H9 (cell line): ENCODE measurements around the gene MED29. TPM values are rescaled to one million over a fixed set of nuclear protein-coding genes. Genes with fewer than 3 reads are reported as not detected.

ENCODE experiments used
- DNase-seq: peaks from one replicate; pipeline ENCODE4 v3.0.0-alpha.2; 2017
- H2AFZ ChIP-seq: one replicate; pipeline ENCODE4 v1.6.1; 2013; ENCODE audit warnings: mild to moderate bottlenecking, low read length, control low read depth, moderate library complexity
- H2AK5ac ChIP-seq: 2 replicates; pipeline ENCODE4 v1.6.1; 2013; ENCODE audit warnings: low read length, control low read depth, mixed read lengths; ENCODE audit not compliant: insufficient read length
- H2BK120ac ChIP-seq: one replicate; pipeline ENCODE4 v1.6.1; 2013; ENCODE audit warnings: low read depth, mild to moderate bottlenecking, low read length, control low read depth, inconsistent platforms; ENCODE audit not compliant: poor library complexity, severe bottlenecking
- H2BK12ac ChIP-seq: 2 replicates; pipeline ENCODE4 v1.6.1; 2013; ENCODE audit warnings: low read length, control low read depth, mixed read lengths, low read depth; ENCODE audit not compliant: insufficient read length
- H2BK15ac ChIP-seq: 2 replicates; pipeline ENCODE4 v1.6.1; 2013; ENCODE audit warnings: low read depth, low read length, control low read depth
- H2BK20ac ChIP-seq: one replicate; pipeline ENCODE4 v1.6.1; 2013; ENCODE audit warnings: low read depth, mild to moderate bottlenecking, low read length, control low read depth, inconsistent platforms; ENCODE audit not compliant: poor library complexity, severe bottlenecking
- H2BK5ac ChIP-seq: 2 replicates; pipeline ENCODE4 v1.6.1; 2013; ENCODE audit warnings: low read length, control low read depth, mixed read lengths; ENCODE audit not compliant: insufficient read length
- H3K14ac ChIP-seq: 2 replicates; pipeline ENCODE4 v1.6.1; 2013; ENCODE audit warnings: low read length, control low read depth; ENCODE audit not compliant: insufficient read depth
- H3K18ac ChIP-seq: 2 replicates; pipeline ENCODE4 v1.6.1; 2013; ENCODE audit warnings: low read depth, mild to moderate bottlenecking, mixed read lengths, low read length, control low read depth; ENCODE audit not compliant: insufficient read length
- H3K23ac ChIP-seq: 2 replicates; pipeline ENCODE4 v1.6.1; 2013; ENCODE audit warnings: low read length, control low read depth, mixed read lengths, low read depth; ENCODE audit not compliant: insufficient read length
- H3K23me2 ChIP-seq: 2 replicates; pipeline ENCODE4 v1.6.1; 2013; ENCODE audit warnings: low read depth, mild to moderate bottlenecking, mixed read lengths, low read length, control low read depth; ENCODE audit not compliant: insufficient read length, poor library complexity, severe bottlenecking
- H3K27ac ChIP-seq: 2 replicates; pipeline ENCODE4 v1.5.1; 2013; ENCODE audit warnings: low read length, control low read depth, mixed read lengths, low read depth; ENCODE audit not compliant: insufficient read length
- H3K27me3 ChIP-seq: 2 replicates; pipeline ENCODE4 v1.6.1; 2013; ENCODE audit warnings: low read length, control low read depth, inconsistent platforms; ENCODE audit not compliant: insufficient read depth
- H3K4ac ChIP-seq: 2 replicates; pipeline ENCODE4 v1.6.1; 2013; ENCODE audit warnings: low read depth, mild to moderate bottlenecking, control low read depth, inconsistent platforms, low read length, moderate library complexity
- H3K4me1 ChIP-seq: 2 replicates; pipeline ENCODE4 v1.6.1; 2013; ENCODE audit warnings: low read length, control low read depth, inconsistent platforms; ENCODE audit not compliant: insufficient read depth
- H3K4me2 ChIP-seq: 2 replicates; pipeline ENCODE4 v1.6.1; 2013; ENCODE audit warnings: low read length, control low read depth, mixed read lengths; ENCODE audit not compliant: insufficient read length, insufficient read depth
- H3K56ac ChIP-seq: 2 replicates; pipeline ENCODE4 v1.6.1; 2013; ENCODE audit warnings: low read depth, mild to moderate bottlenecking, mixed read lengths, low read length, control low read depth; ENCODE audit not compliant: insufficient read length
- H3K79me1 ChIP-seq: 2 replicates; pipeline ENCODE4 v1.6.1; 2013; ENCODE audit warnings: low read depth, mild to moderate bottlenecking, moderate library complexity, low read length, control low read depth, inconsistent platforms; ENCODE audit not compliant: insufficient read depth, poor library complexity, severe bottlenecking
- H3K79me2 ChIP-seq: 2 replicates; pipeline ENCODE4 v1.6.1; 2013; ENCODE audit warnings: low read length, control low read depth, inconsistent platforms; ENCODE audit not compliant: insufficient read depth
- H3K9ac ChIP-seq: 2 replicates; pipeline ENCODE4 v1.6.1; 2013; ENCODE audit warnings: low read length, control low read depth, mixed read lengths; ENCODE audit not compliant: insufficient read length; ENCODE audit errors: extremely low read depth
- H3K9me3 ChIP-seq: one replicate; pipeline ENCODE4 v1.6.1; 2013; ENCODE audit warnings: low read depth, low read length, inconsistent platforms; ENCODE audit not compliant: control insufficient read depth
- H3T11ph ChIP-seq: one replicate; pipeline ENCODE4 v1.6.1; 2013; ENCODE audit warnings: mild to moderate bottlenecking, low read length, control low read depth, inconsistent platforms
- H4K20me1 ChIP-seq: one replicate; pipeline ENCODE4 v1.6.1; 2013; ENCODE audit not compliant: control insufficient read depth, insufficient read length, insufficient read depth
- H4K5ac ChIP-seq: 2 replicates; pipeline ENCODE4 v1.6.1; 2013; ENCODE audit warnings: low read depth, mild to moderate bottlenecking, mixed read lengths, low read length, control low read depth; ENCODE audit not compliant: insufficient read length
- H4K8ac ChIP-seq: replicated peaks from 2 replicates; pipeline ENCODE4 v1.6.1; 2013; ENCODE audit warnings: low read length, control low read depth, mixed read lengths, low read depth; ENCODE audit not compliant: insufficient read length
- H4K91ac ChIP-seq: 2 replicates; pipeline ENCODE4 v1.6.1; 2013; ENCODE audit warnings: low read depth, mild to moderate bottlenecking, moderate library complexity, mixed read lengths, low read length, control low read depth; ENCODE audit not compliant: insufficient read length
- H3K27ac Mint-ChIP-seq, 3 experiments: 2 replicates in 2 of 3; 3 replicates in 1 of 3; pipeline ENCODE4 v1.8.0; 2020 to 2021; ENCODE audit warnings: mixed read lengths in 3 of 3, mild to moderate bottlenecking in 1 of 3, moderate library complexity in 1 of 3
- H3K27me3 Mint-ChIP-seq: 2 replicates; pipeline ENCODE4 v1.8.0; 2021; ENCODE audit warnings: low read depth, mild to moderate bottlenecking, moderate library complexity, mixed read lengths
- H3K36me3 Mint-ChIP-seq, 3 experiments: 2 replicates in 2 of 3; 3 replicates in 1 of 3; pipeline ENCODE4 v1.8.0; 2020 to 2021; ENCODE audit warnings: low read depth in 3 of 3, mixed read lengths in 3 of 3; ENCODE audit not compliant: insufficient read depth in 1 of 3
- H3K4me1 Mint-ChIP-seq, 2 experiments: 2 replicates each; pipeline ENCODE4 v1.8.0; 2020; ENCODE audit warnings: mixed read lengths in 2 of 2
- H3K4me3 Mint-ChIP-seq, 2 experiments: 2 replicates in 1 of 2; 3 replicates in 1 of 2; pipeline ENCODE4 v1.8.0; 2020 to 2021; ENCODE audit warnings: mild to moderate bottlenecking in 2 of 2, mixed read lengths in 2 of 2, moderate library complexity in 1 of 2
- H3K9me3 Mint-ChIP-seq, 2 experiments: 2 replicates in 1 of 2; 3 replicates in 1 of 2; pipeline ENCODE4 v1.8.0; 2020; ENCODE audit warnings: mild to moderate bottlenecking in 2 of 2, mixed read lengths in 2 of 2, moderate library complexity in 1 of 2
- CTCF ChIP-seq: fragments of 200-600 bp; sonication (generic); conservative IDR thresholded peaks from 3 replicates; pipeline ENCODE4 v1.8.0; 2021; ENCODE audit warnings: antibody characterized with exemption, mild to moderate bottlenecking
- WGBS: extraction: QIAGEN DNeasy Blood & Tissue Kit; methylation state at CpG from one replicate; pipeline ENCODE4 v1.1.7; 2013; ENCODE audit warnings: missing lambda C conversion rate, low lambda C conversion rate, mixed read lengths; ENCODE audit not compliant: insufficient read length; ENCODE audit errors: extremely low coverage; 5-methylcytosine and 5-hydroxymethylcytosine counted together
- total RNA-seq: library from RNA; stranded (reverse); gene quantifications from 2 replicates; pipeline ENCODE4 v1.2.1, GENCODE V29; 2021

Gene MED29
- total RNA-seq, 1 experiment from 2014 or later: 48.3 TPM

- H4K8ac ChIP-seq: no peak overlapping the region
- no peak overlapping the region for H4K5ac ChIP-seq
- H2AK5ac ChIP-seq: no peak overlapping the region
- no peaks in the 10 kb centered on the region for H3K9me3 ChIP-seq
- H3K18ac ChIP-seq: no peak overlapping the region
- no peak overlapping the region for H2BK12ac ChIP-seq
- Mint-ChIP-seq H3K4me1 (peaks cover 20 to 23% of the 10 kb centered on the region in 2 experiments), H3K27me3 (peaks cover 3% of the 10 kb centered on the region), H3K27ac (peak overlapping the region in 1 of 3 experiments; percentile 17; a peak in 1 of 7 replicates), H3K9me3 (no peaks in the 10 kb centered on the region; a peak in 1 of 5 replicates), H3K4me3 (no peak overlapping the region; a peak in 1 of 5 replicates), H3K36me3 (peaks cover 7 to 45% (median 27%) of the 10 kb centered on the region in 3 experiments)
- no peak overlapping the region for H3K14ac ChIP-seq
- H3K56ac ChIP-seq: no peak overlapping the region
- H2BK120ac ChIP-seq: no peak overlapping the region
- H3K4me1 ChIP-seq: no peaks in the 10 kb centered on the region
- H3K79me2 ChIP-seq: no peaks in the 10 kb centered on the region; the same call in 1 of the 2 replicates
- no peaks in the 10 kb centered on the region for H4K20me1 ChIP-seq
- H3K9ac ChIP-seq: no peak overlapping the region
- 0 out of 3 replicates have a peak, but pooled peaks have one; percentile 15 for TF ChIP-seq CTCF
- H3K4ac ChIP-seq: no peak overlapping the region
- H3K23ac ChIP-seq: no peak overlapping the region
- no CpG with 5 or more reads among the region's 1 CpG for WGBS
- no peaks in the 10 kb centered on the region for H3K27me3 ChIP-seq
- H4K91ac ChIP-seq: no peak overlapping the region
- H2BK20ac ChIP-seq: no peak overlapping the region
- no peak overlapping the region for H2BK15ac ChIP-seq
- H2BK5ac ChIP-seq: no peak overlapping the region
- no peak overlapping the region for H3T11ph ChIP-seq
- no peak overlapping the region for H3K4me2 ChIP-seq
- H3K27ac ChIP-seq: no peak overlapping the region
- DNase-seq: no peak
- H2AFZ ChIP-seq: no peak overlapping the region
- H3K79me1 ChIP-seq: peaks cover 9% of the 10 kb centered on the region
- H3K23me2 ChIP-seq: peaks cover 13% of the 10 kb centered on the region
Measured at GRCh38 chr19:39345956-39346355, 45.2 kb upstream of the MED29 start.
